CD4-positive, alpha-beta T cell (primary cell): ENCODE data around the gene SPOP. TPM values are rescaled to one million over a fixed set of nuclear protein-coding genes. Genes with fewer than 3 reads are reported as not detected.

Experiments used
- ATAC-seq: fragments of 200-7000 bp; cut with Tn5 transposase; one replicate; pipeline ENCODE4 v1.10.0; 2022; ENCODE audit warnings: mild to moderate bottlenecking; ENCODE audit not compliant: poor library complexity
- CTCF ChIA-PET: fragments of 350-600 bp; sonication (Branson Sonifier 250); formaldehyde crosslinking; loops from one replicate; lab custom pipeline; 2021; ENCODE audit warnings: antibody characterized with exemption, inconsistent platforms; lab: Charles Lee
- POLR2A ChIA-PET: fragments of 350-600 bp; sonication (Branson Sonifier 250); formaldehyde crosslinking; loops from one replicate; lab custom pipeline; 2021; ENCODE audit warnings: antibody characterized with exemption, inconsistent platforms; lab: Charles Lee
- DNase-seq, 14 experiments: peaks; one replicate each; pipeline ENCODE4 v3.0.0-alpha.2; 2013 to 2020; ENCODE audit warnings: mixed read lengths in 2 of 14
- H3K27ac ChIP-seq, 2 donors: one replicate each; pipeline versions ENCODE4 v1.5.1 to v1.7.0; 2013; ENCODE audit warnings: low read length in 2 of 2, low read depth in 1 of 2, mild to moderate bottlenecking in 1 of 2
- H3K27me3 ChIP-seq, 2 experiments: 1 replicate in 1 of 2; 2 replicates in 1 of 2; pipeline versions ENCODE4 v1.6.1 to v1.7.0; 2013; ENCODE audit warnings: low read length in 2 of 2, control low read depth in 1 of 2, mild to moderate bottlenecking in 1 of 2, moderate library complexity in 1 of 2; ENCODE audit not compliant: insufficient read depth in 2 of 2, control insufficient read depth in 1 of 2
- H3K36me3 ChIP-seq: one replicate; pipeline ENCODE4 v1.6.1; 2013; ENCODE audit warnings: low read length, control low read depth; ENCODE audit not compliant: insufficient read depth
- H3K4me1 ChIP-seq: one replicate; pipeline ENCODE4 v1.6.1; 2013; ENCODE audit warnings: low read length, control low read depth; ENCODE audit not compliant: insufficient read depth
- H3K4me3 ChIP-seq: one replicate; pipeline ENCODE4 v1.5.1; 2013; ENCODE audit warnings: mild to moderate bottlenecking, low read length, moderate library complexity
- H3K9me3 ChIP-seq, 2 experiments: 1 replicate in 1 of 2; 2 replicates in 1 of 2; pipeline versions ENCODE4 v1.6.1 to v1.7.0; 2013; ENCODE audit warnings: low read length in 2 of 2, mild to moderate bottlenecking in 2 of 2, control low read depth in 1 of 2, moderate library complexity in 1 of 2; ENCODE audit not compliant: control insufficient read depth in 1 of 2, insufficient read depth in 1 of 2
- H3K27ac Mint-ChIP-seq: one replicate; pipeline ENCODE4 v1.8.0; 2020; ENCODE audit warnings: mixed read lengths
- H3K27me3 Mint-ChIP-seq: one replicate; pipeline ENCODE4 v1.8.0; 2021; ENCODE audit warnings: mixed read lengths
- H3K36me3 Mint-ChIP-seq: one replicate; pipeline ENCODE4 v1.8.0; 2021; ENCODE audit warnings: low read depth, mixed read lengths
- H3K4me1 Mint-ChIP-seq: one replicate; pipeline ENCODE4 v1.8.0; 2021; ENCODE audit warnings: low read depth, mixed read lengths
- H3K4me3 Mint-ChIP-seq: one replicate; pipeline ENCODE4 v1.8.0; 2020; ENCODE audit warnings: mild to moderate bottlenecking, mixed read lengths
- H3K9me3 Mint-ChIP-seq: one replicate; pipeline ENCODE4 v1.8.0; 2020; ENCODE audit warnings: mixed read lengths
- intact Hi-C, 2 experiments: fragments of 100-400 bp; cut with DNase I in 1 of 2; cut with micrococcal nuclease in 1 of 2; formaldehyde crosslinking; loops; one replicate each; pipeline versions ENCODE4 v1.15.1 to v1.9.0; 2023 to 2025; cut with DNase I, micrococcal nuclease
- total RNA-seq, 174 experiments: library from RNA in 2 of 174; stranded (reverse) in 2 of 174; gene quantifications; one replicate each; pipeline ENCODE4 v1.2.3 and lab custom pipeline; 2021 to 2026
- TF ChIP-seq, protein P1 (sequence below): fragments of 200-600 bp; IDR thresholded peaks from one replicate; pipeline ENCODE4 v1.8.0; 2022; ENCODE audit warnings: antibody characterized with exemption, mild to moderate bottlenecking

The SPOP gene
- total RNA-seq, 2 experiments from 2014 or later = 38.7 to 41.5 TPM

DNA sequence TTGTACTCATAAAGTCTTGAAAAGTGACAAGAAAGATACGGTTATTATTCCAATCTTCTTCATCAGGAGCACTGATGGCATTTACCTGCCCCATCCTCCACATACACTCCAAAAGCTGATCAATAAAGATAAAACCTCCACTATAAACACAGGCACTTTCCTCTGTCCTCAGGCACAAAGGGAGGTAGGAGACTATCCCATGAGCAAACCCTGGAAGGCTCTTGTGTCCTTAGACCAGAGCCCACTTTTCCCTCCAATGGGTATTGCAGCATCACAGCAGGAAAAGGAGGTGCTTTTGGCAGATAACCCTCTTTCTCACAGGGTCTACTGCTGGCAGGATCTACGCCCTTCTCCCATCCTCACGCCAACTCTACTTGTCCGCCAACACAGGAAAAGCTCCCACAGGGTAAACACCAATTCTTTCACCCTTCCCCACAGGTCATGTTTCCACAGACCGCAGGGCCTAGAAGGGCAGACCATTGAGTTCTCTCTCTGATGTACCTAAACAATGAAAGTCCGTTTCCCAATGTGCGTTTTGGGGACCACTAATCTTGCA lies 73.5 kb downstream of the SPOP start:
- intact Hi-C loops = no loop called here
- Mint-ChIP-seq H3K4me3 (no peak overlapping the region), H3K27me3 (no peaks in the 10 kb centered on the region), H3K4me1 (no peaks in the 10 kb centered on the region), H3K27ac (no peak overlapping the region), H3K36me3 (peaks cover 88% of the 10 kb centered on the region), H3K9me3 (no peaks in the 10 kb centered on the region)
- no peaks in the 10 kb centered on the region for H3K4me1 ChIP-seq
- no peak overlapping the region for H3K4me3 ChIP-seq
- CTCF ChIA-PET = no interaction called here
- no peak overlapping the region for H3K27ac ChIP-seq
- H3K27me3 ChIP-seq = no peaks in the 10 kb centered on the region
- TF ChIP-seq, protein P1, sequence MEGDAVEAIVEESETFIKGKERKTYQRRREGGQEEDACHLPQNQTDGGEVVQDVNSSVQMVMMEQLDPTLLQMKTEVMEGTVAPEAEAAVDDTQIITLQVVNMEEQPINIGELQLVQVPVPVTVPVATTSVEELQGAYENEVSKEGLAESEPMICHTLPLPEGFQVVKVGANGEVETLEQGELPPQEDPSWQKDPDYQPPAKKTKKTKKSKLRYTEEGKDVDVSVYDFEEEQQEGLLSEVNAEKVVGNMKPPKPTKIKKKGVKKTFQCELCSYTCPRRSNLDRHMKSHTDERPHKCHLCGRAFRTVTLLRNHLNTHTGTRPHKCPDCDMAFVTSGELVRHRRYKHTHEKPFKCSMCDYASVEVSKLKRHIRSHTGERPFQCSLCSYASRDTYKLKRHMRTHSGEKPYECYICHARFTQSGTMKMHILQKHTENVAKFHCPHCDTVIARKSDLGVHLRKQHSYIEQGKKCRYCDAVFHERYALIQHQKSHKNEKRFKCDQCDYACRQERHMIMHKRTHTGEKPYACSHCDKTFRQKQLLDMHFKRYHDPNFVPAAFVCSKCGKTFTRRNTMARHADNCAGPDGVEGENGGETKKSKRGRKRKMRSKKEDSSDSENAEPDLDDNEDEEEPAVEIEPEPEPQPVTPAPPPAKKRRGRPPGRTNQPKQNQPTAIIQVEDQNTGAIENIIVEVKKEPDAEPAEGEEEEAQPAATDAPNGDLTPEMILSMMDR = no peak
- POLR2A ChIA-PET = no interaction called here
- no peak for ATAC-seq
- H3K36me3 ChIP-seq = peaks cover 93% of the 10 kb centered on the region
- DNase-seq = no peak
- no peaks in the 10 kb centered on the region for H3K9me3 ChIP-seq

DNA sequence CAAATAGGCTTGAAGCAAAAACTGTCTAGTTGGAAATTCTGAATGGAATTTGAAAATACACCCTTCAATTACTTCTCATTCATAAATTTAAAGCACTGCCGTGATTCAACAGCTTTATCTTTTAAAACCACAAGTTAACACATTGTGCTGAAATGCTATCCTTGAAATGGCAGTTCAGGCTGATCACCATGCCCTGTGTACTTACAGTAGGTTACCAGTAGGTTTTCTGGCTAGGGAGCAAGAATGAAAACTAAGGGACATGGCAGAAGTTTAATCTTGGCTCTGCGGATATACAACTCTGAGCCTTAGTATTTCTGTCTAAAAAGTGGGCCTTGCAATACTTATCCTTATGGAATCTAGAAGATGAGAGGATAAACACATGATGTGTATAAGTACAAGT lies 74.2 kb downstream of the SPOP start:
- peaks cover 88% of the 10 kb centered on the region for H3K36me3 Mint-ChIP-seq
- intact Hi-C loops = no loop called here

DNA sequence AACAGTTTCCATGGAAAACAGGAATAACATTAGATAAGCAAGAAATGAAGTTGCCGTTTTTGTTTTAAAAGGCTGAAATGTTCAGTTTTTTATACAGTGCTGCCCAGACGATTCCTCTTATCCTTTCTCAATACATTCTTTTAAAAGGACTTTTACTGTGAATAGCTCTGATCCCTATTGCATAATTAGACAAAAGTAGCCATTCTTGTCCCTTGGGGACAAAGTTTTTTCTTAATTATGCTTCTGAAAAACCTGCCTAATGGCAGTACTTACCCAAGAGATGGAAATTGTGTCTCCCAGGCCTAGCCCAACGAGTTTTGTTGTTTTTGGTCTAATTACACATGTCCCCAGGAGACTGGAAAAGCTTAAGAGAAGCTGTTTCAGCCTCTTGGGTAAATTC lies 74.7 kb downstream of the SPOP start:
- no peaks in the 10 kb centered on the region for H3K27me3 Mint-ChIP-seq
- H3K27ac ChIP-seq = no peak overlapping the region
- intact Hi-C loops = no loop called here
- no peaks in the 10 kb centered on the region for H3K4me1 Mint-ChIP-seq
- no peak overlapping the region for H3K4me3 ChIP-seq
- DNase-seq (no peak), ATAC-seq (no peak)
- POLR2A ChIA-PET = no interaction called here
- CTCF ChIA-PET = interaction anchor here (1.5 kb wide), 1 partner anchor 33 kb away, joined by 7 read pairs; no protein-coding TSS in a partner anchor
- H3K9me3 Mint-ChIP-seq = no peaks in the 10 kb centered on the region
- no peaks in the 10 kb centered on the region for H3K4me1 ChIP-seq
- H3K36me3 Mint-ChIP-seq = peaks cover 88% of the 10 kb centered on the region
- no peaks in the 10 kb centered on the region for H3K27me3 ChIP-seq
- H3K36me3 ChIP-seq = peaks cover 93% of the 10 kb centered on the region
- no peak overlapping the region for H3K27ac Mint-ChIP-seq
- H3K4me3 Mint-ChIP-seq = no peak overlapping the region
- H3K9me3 ChIP-seq = no peaks in the 10 kb centered on the region
- TF ChIP-seq, protein P1 = no peak

More for the DNA sequence above, 74.2 kb downstream of the SPOP start:
- CTCF ChIA-PET = interaction anchor here (1.5 kb wide), 1 partner anchor 33 kb away, joined by 7 read pairs; no protein-coding TSS in a partner anchor
- H3K4me3 Mint-ChIP-seq = no peak overlapping the region
- DNase-seq (no peak), ATAC-seq (no peak)
- no peaks in the 10 kb centered on the region for H3K4me1 Mint-ChIP-seq
- POLR2A ChIA-PET = no interaction called here
- H3K36me3 ChIP-seq = peaks cover 93% of the 10 kb centered on the region
- no peaks in the 10 kb centered on the region for H3K27me3 Mint-ChIP-seq
- no peaks in the 10 kb centered on the region for H3K9me3 Mint-ChIP-seq
- no peak overlapping the region for H3K4me3 ChIP-seq
- no peaks in the 10 kb centered on the region for H3K4me1 ChIP-seq
- no peak overlapping the region for H3K27ac ChIP-seq
- H3K27me3 ChIP-seq = no peaks in the 10 kb centered on the region
- no peaks in the 10 kb centered on the region for H3K9me3 ChIP-seq
- no peak overlapping the region for H3K27ac Mint-ChIP-seq
- TF ChIP-seq, protein P1 = no peak
